Calu3 (cell line): ENCODE measurements around the gene FHIT. TPM values are rescaled to one million over a fixed set of nuclear protein-coding genes. Genes with fewer than 3 reads are reported as not detected.

ENCODE experiments used
- BruUV-seq: library from RNA; stranded (reverse); fragments of 400-500 nt; replicated peaks from 2 replicates; lab custom pipeline; 2021; lab: Mats Ljungman, UMichigan
- CTCF ChIA-PET: fragments of 300-600 bp; sonication (Branson Sonifier 250); formaldehyde crosslinking; loops from one replicate; lab custom pipeline; 2022; ENCODE audit warnings: antibody characterized with exemption; lab: Charles Lee
- DNase-seq: peaks from one replicate; pipeline ENCODE4 v3.0.0; 2022
- H3K27ac Mint-ChIP-seq: one replicate; pipeline ENCODE4 v1.8.0; 2022; ENCODE audit warnings: mixed read lengths; ENCODE audit not compliant: unreplicated experiment
- H3K27me3 Mint-ChIP-seq: one replicate; pipeline ENCODE4 v1.8.0; 2022; ENCODE audit warnings: mixed read lengths; ENCODE audit not compliant: unreplicated experiment
- H3K36me3 Mint-ChIP-seq: one replicate; pipeline ENCODE4 v1.8.0; 2022; ENCODE audit warnings: mild to moderate bottlenecking, moderate library complexity, mixed read lengths; ENCODE audit not compliant: insufficient read depth, unreplicated experiment
- H3K4me1 Mint-ChIP-seq: one replicate; pipeline ENCODE4 v1.8.0; 2022; ENCODE audit warnings: mild to moderate bottlenecking, low read depth, mixed read lengths; ENCODE audit not compliant: unreplicated experiment
- H3K4me3 Mint-ChIP-seq: one replicate; pipeline ENCODE4 v1.8.0; 2022; ENCODE audit warnings: mild to moderate bottlenecking, low read depth, moderate library complexity, mixed read lengths; ENCODE audit not compliant: unreplicated experiment
- H3K9me3 Mint-ChIP-seq: one replicate; pipeline ENCODE4 v1.8.0; 2022; ENCODE audit warnings: low read depth, mixed read lengths; ENCODE audit not compliant: unreplicated experiment
- intact Hi-C: fragments of 100-400 bp; cut with micrococcal nuclease; formaldehyde crosslinking; loops from one replicate; pipeline ENCODE4 v1.10.0; 2022; ENCODE audit not compliant: unreplicated experiment
- total RNA-seq: library from RNA; stranded (reverse); gene quantifications from 2 replicates; pipeline ENCODE4 v1.2.3, GENCODE V29; 2022
- TF ChIP-seq, protein P1 (sequence below): fragments of 200-600 bp; IDR thresholded peaks from one replicate; pipeline ENCODE4 v1.8.0; 2022; ENCODE audit warnings: antibody characterized with exemption; ENCODE audit not compliant: unreplicated experiment

The FHIT gene
- total RNA-seq, 1 experiment from 2014 or later: 6.2 TPM

DNA sequence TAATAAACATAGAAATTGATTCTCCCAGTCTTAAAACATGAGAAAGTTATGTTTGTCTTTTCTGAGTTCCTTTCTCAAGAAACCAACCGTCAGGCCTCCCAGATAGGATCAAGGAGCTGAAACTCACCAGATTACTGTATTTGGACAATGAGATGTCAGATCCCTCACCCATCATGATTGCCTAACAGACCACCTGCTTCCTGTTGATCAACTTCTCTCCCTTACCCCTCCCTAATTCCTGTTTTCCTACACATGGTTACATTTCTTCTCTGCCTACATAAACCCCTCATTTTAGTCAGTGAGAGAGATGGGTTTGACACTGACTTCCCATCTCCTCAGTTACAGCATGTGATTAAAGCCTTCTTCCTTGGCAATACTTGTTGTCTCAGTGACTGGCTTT is 917.5 kb downstream of the FHIT start:
- intact Hi-C loops: no loop called here
- Mint-ChIP-seq H3K36me3 (no peaks in the 10 kb centered on the region), H3K27me3 (no peaks in the 10 kb centered on the region), H3K4me3 (no peak overlapping the region), H3K27ac (no peak overlapping the region), H3K9me3 (no peaks in the 10 kb centered on the region), H3K4me1 (no peaks in the 10 kb centered on the region)
- no peak for DNase-seq
- CTCF ChIA-PET: no interaction called here
- BruUV-seq: no TSS peak
- TF ChIP-seq, protein P1, sequence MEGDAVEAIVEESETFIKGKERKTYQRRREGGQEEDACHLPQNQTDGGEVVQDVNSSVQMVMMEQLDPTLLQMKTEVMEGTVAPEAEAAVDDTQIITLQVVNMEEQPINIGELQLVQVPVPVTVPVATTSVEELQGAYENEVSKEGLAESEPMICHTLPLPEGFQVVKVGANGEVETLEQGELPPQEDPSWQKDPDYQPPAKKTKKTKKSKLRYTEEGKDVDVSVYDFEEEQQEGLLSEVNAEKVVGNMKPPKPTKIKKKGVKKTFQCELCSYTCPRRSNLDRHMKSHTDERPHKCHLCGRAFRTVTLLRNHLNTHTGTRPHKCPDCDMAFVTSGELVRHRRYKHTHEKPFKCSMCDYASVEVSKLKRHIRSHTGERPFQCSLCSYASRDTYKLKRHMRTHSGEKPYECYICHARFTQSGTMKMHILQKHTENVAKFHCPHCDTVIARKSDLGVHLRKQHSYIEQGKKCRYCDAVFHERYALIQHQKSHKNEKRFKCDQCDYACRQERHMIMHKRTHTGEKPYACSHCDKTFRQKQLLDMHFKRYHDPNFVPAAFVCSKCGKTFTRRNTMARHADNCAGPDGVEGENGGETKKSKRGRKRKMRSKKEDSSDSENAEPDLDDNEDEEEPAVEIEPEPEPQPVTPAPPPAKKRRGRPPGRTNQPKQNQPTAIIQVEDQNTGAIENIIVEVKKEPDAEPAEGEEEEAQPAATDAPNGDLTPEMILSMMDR: no peak

DNA sequence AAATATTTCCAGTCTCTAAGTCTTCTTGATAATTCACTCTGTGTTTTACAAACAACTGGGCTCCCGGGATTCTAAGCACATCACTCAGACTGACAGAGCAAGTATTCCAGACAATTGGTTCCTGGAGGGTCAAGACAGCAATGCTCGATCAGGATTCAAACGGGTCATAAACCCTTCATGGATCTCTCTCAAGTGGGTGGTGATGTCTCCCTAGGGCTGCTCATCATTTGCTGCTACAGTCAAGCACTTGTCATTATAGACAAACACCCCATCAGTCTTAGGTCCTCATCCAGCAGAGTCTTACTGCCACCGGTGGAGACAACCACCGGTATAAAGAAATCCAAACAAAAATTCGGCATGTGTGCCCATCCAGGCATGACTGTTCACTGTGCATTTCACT is 921.1 kb downstream of the FHIT start:
- intact Hi-C loops: no loop called here
- no peak for DNase-seq
- no peaks in the 10 kb centered on the region for H3K4me1 Mint-ChIP-seq
- H3K4me3 Mint-ChIP-seq: no peak overlapping the region
- H3K27ac Mint-ChIP-seq: no peak overlapping the region
- BruUV-seq: no TSS peak
- TF ChIP-seq, protein P1: no peak
- H3K27me3 Mint-ChIP-seq: no peaks in the 10 kb centered on the region
- H3K36me3 Mint-ChIP-seq: no peaks in the 10 kb centered on the region
- CTCF ChIA-PET: no interaction called here
- H3K9me3 Mint-ChIP-seq: no peaks in the 10 kb centered on the region

GRCh38 chr3:60325610-60326170 is 925.6 kb downstream of the FHIT start:
- no peaks in the 10 kb centered on the region for H3K27me3 Mint-ChIP-seq
- peaks cover 15% of the 10 kb centered on the region for H3K4me1 Mint-ChIP-seq
- CTCF ChIA-PET: no interaction called here
- no peaks in the 10 kb centered on the region for H3K9me3 Mint-ChIP-seq
- intact Hi-C loops: no loop called here
- no peak overlapping the region for H3K4me3 Mint-ChIP-seq
- TF ChIP-seq, protein P1: no peak
- no TSS peak for BruUV-seq
- H3K36me3 Mint-ChIP-seq: no peaks in the 10 kb centered on the region
- no peak for DNase-seq
- H3K27ac Mint-ChIP-seq: no peak overlapping the region

DNA sequence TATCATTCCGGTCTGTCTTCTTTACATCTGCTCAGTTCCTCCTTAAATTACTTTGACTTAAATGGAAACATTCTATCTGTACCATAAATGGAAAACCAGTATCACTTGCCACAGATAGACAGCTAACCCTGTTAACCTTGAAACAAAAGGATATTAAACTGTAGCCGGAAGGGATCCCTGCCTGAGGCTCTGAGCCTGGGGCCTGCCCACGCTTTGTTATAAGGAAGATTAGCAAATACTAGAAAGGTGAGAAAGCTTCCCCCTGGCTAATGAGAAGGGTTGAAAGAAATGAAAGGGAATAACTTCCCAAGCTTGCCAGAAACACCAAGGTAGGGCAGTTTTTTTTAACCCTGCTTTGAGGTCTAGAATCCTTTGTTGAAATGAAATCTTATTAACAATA is 927.6 kb downstream of the FHIT start:
- BruUV-seq: no TSS peak
- intact Hi-C loops: no loop called here

More for the DNA sequence above, 927.6 kb downstream of the FHIT start:
- DNase-seq: no peak
- H3K27ac Mint-ChIP-seq: peak overlapping the region; percentile 13
- CTCF ChIA-PET: no interaction called here
- peaks cover 5% of the 10 kb centered on the region for H3K36me3 Mint-ChIP-seq
- H3K4me3 Mint-ChIP-seq: no peak overlapping the region
- no peaks in the 10 kb centered on the region for H3K27me3 Mint-ChIP-seq
- H3K9me3 Mint-ChIP-seq: no peaks in the 10 kb centered on the region
- TF ChIP-seq, protein P1: no peak
- H3K4me1 Mint-ChIP-seq: peaks cover 25% of the 10 kb centered on the region
